Stimulated activated CD8-positive, alpha-beta memory T cell treated with anti-CD3 and anti-CD28 coated beads, Interleukin-7, amount 100 ng/mL, for 48 hours (primary cell): Measurements from ENCODE around the gene BSPRY.
"Not testable (repeated sequence)": the region's sequence is repeated elsewhere in the genome, so short reads cannot be mapped to it uniquely, and the experiment has no call there.

Experiments used
- DNase-seq, 2 donors: peaks; one replicate each; pipeline ENCODE4 v3.0.0-alpha.2; 2020; ENCODE audit warnings: low read depth in 1 of 2; ENCODE audit errors: extremely low read depth in 1 of 2

BSPRY gene

DNA sequence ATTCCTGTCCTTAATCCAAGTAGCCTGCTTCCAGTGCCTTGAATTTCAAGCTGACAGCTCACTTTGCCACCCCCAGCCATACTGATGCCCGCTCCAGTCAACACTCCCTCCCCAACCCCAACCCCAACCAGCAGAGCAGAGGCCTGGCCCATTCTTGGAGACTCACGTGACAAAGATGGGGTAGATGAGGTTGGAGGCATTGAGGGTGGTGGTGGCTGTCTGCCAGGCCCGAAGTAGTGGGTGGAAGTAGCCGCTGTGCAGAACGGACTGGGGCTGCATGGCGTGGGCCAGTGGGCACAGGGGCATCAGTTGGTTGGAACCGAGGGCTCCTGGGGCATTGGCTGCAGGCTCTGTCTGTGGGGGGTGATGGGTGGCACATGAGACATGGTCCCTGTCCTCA is 43.9 kb downstream of the BSPRY start:
- no peak for DNase-seq

DNA sequence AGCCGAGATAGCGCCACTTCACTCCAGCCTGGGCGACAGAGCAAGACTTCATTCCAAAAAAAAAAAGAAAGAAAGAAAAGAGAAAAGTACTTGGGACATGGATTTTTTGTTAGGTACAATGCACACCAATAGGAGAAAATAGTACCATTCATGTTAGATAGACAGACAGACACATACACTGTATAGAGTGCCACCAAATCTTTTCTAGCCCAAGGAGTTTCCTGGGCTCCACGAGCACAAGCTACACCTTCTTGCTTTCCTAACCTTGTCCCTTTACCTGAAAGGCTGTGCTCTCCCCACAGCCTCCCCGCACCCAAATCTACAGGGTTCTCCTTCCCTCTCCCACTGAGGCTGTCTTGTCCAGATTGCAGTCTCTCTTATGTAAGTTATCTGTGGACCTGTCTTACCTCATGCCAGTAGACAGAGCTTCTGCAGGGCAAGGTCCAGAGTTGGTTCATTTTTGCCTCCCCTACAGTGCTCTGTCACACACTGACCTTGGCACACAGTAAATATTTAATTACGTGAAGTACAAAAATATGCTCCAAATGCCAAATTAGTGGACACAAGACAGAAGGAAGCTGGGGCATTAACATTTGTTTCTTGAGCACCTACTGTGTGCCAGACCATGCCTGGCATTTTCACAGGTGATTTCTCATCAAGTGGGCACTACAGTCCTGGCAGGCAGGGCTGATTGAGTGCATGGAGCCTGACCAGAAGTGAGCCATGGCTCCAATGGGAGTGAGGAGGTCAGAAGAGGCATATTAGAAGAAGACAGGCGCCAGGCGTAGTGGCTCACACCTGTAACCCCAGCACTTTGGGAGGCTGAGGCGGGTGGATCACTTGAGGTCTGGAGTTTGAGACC is 45.9 kb downstream of the BSPRY start:
- DNase-seq: no peak

DNA sequence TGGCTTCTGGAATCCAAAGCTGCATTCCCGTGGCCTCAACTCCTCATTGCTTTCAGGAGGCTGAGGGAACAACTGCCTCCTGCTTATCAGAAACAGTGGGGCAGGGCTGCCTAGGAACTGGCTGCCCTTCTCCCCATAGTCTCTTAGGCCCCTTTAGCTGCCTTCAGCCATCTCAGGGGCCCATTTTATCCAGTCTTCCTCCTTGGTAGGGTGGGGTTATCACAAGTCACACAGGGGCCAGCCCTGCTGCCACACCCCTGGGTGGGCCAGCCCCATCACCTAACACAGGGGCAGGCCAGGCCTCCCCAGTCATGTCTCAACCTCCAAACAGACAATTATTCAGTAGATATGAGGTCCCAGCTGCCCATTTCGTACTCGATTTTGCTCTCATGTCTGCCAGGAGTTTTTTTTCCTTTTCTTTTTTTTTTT is 47.9 kb downstream of the BSPRY start:
- DNase-seq: no peak

DNA sequence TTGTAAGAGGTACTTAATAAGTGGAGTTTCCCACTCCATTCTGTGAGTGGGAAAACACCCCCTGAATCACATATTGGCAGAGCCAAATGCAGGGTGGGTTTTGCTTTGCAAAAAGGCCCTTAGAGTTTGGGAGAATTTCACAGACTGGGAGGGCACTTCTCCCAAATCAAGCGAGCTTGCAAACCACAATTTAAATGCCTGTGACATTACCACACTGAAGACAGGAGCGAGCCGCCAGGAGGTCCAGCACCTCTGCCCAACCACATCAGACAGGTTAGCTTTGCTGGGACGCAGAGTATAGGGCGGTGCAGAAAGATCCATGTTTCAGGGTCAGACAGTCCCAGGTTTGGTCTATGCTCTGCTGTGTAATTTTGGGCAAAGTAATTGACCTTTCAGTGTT is 49.5 kb downstream of the BSPRY start:
- no peak for DNase-seq

DNA sequence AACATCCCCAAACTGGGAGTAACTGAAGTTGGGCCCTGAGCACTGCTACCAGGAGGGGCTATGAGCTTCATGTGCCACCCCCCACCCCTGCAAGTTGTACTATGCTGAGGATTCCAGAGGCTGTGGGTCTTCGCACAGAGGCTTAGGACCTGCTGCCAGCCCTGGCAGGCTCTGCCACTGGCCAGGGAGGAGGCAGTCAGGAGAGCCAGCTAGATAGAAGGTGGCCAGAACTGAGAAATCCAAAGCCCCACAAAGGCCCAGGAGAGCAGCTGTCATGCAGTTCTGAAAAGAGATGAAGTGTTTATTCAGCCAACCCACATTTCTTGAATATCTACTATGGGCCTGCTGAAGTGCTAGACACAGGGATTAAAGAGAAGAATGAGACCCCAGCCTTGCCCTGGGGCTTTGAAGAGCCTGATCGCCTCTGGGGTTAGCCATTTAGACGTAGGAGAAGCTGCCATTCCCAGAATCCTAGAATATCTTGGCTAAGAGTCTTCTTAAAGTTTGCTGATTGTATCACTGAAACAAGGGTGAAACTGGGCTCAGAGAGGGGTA is 50.4 kb downstream of the BSPRY start:
- no peak for DNase-seq

DNA sequence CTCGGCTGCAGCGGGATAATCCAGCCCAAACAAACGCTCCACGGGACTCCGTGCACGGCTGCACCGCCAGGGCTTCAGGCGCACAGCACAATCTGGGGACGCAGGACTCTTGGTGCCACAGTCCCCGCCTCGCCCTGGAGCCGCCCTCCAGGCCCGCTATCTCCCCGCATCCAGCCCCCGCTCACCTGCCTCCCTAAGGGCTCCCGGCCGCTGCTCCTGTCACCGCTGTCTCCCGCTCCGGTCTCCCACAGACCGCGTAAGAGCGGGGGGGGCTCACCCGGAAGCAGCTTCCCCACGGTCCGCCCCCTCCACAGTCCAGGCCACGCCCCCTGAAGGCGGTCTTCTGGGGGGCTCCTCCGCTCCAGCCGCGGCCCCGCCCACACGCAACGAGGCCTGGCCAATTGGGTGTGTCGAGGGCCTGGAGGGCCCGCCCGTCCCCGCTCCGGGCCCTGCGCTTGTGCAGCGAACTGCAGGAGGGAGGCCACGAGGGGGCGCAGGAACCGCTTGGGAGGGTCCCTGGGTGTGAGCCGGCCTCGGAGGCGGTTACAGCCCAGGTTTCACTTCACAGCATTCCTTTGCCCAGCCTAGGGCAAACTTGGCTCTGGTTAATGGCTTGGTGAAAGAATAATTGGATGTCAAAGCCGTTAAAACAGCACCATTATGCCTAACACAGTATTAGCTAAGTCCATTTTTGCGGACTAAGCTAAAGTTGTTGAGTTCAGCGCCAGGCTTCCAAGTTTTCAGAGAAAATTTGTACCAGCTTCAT is 51.9 kb downstream of the BSPRY start, which contains the start of gene ALAD:
Gene ALAD, minus strand, starts transcription at position 258 of the 766 bp plus-strand sequence. CDS start 7,725 bp downstream, outside the sequence.
- DNase-seq: peak; percentile 98

DNA sequence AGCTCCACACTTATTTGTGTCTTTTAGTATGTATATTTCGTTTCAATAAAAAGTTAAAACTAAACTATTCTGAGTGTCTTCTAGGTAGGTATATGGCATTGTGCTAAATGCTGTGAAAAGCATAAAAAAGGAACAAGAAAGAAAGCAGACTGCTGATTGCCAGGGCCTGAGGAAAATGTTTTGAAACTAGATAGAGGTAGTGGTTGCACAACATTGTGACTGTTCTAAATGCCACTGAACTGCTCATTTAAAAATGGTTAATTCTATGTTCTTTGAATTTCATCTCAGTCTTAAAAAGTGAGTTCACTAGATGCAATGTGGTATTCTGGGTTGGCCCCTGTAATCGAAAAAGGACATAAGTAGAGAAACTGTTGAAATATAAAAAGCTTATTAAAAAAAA is 54.3 kb downstream of the BSPRY start:
- no peak for DNase-seq

DNA sequence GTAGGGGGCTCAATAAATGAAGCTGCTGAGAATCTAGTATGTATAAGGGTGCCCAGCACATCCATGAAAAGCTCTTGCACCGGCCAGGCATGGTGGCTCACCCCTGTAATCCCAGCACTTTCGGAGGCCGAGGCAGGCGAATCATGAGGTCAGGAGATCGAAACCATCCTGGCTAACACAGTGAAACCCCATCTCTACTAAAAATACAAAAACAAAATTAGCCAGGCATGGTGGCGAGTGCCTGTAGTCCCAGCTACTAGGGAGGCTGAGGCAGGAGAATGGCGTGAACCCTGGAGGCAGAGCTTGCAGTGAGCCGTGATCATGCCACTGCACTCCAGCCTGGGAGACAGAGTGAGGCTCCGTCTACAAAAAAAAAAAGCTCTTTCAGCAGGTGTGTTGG is 57.0 kb downstream of the BSPRY start:
- not testable (repeated sequence) for DNase-seq

DNA sequence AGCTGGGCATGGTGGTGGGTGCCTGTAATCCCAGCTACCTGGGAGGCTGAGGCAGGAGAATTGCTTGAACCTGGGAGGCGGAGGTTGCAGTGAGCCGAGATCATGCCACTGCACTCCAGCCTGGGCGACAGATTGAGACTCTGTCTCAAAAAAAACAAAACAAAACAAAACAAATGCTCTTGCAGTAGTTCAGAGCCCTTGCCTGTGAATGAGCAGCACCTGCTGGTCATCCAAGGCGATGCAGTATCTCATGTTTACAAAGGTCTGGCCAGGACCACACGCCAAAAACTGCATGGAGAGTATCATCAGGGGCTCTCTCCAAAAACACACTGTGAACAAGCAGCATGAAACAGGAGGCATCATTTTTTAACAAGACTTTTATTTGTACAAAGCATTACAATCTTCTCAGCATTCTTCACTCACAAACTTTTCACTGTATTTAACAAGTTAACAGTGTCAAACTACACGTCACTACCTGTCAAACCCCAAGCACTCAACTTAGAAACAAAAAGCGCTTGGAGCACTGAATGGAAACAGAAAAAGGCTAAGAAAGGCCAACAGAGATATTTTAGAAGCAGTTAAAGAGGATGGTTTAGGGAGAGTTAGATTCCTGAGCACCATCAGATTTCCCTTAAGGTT is 57.7 kb downstream of the BSPRY start:
- DNase-seq: peak in 1 of 2 donors; percentile 26

DNA sequence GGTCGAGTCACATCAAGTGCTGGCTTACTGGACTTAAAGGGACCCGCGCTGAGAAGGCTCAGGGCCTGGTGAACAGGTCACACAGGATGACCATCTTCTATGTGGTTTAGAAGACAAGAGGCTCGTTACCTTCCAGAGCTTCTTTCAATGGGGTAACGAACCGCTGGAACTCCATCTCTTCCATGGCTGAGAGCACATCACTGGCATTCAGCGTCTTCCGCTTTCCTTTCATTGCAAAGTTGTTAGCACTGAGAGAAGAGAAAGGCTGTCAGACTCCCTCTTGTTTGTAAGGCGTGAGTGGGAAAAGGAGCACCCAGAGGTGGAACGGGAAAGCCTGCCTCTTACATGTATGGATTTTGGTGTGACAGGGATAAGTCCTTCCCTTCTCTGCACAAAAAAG is 60.1 kb downstream of the BSPRY start:
- DNase-seq: no peak

DNA sequence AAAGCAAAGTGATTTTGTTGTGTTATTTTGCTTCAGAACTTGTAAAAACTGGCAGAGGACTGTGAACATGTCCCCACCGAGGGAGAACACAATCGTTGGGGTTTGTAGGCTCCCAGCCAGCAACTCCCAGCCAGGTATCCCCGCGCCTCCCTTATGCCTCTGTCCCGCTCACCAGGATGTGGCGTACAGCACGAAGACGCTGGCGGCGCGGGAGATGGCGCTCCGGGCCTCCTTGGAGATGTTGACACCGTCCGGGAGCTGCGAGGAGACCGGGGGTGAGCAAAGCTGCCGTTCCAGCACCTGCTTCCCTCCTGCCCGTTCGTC is 60.5 kb downstream of the BSPRY start:
- no peak for DNase-seq

DNA sequence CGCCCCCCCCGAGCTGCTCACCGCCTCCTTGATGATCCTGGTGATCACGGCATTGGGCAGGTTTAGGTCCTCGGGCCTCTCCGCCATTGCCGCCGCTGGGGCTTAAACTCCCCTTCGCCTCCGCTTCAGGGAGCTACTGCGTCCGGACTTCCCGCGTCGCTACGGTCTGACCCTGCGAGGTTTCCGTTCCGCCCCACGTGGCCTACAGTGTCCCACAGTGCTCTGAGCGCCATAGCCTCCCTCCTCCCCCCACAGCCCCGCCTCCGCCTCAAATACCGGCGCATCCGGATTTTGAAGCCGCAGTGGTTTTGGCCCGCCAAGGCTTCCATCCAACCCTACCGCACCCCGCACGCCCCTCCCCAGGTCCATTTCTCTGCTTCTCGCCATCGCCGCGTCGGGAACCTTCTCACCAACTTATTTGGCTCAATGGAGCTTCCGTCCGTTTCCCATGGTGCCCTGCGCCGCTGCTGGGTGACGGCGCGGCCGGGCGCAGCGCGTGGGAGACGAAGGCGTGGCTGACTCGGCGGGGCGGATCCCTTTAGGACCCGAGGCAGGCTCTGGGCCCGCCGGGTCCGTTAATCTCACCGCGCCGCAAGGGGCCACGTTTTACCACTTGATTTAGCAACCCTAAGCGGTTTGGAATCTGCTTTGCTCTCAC is 61.0 kb downstream of the BSPRY start, which contains the start of the genes C9orf43 and POLE3:
Gene C9orf43, plus strand, starts transcription at position 541 of the 658 bp plus-strand sequence. CDS start 2,747 bp downstream, outside the sequence.
Gene POLE3, minus strand, starts transcription at position 469 of the 658 bp plus-strand sequence. Its CDS starts 382 bp downstream, at position 87.
- DNase-seq: peak; percentile 93 to 95

DNA sequence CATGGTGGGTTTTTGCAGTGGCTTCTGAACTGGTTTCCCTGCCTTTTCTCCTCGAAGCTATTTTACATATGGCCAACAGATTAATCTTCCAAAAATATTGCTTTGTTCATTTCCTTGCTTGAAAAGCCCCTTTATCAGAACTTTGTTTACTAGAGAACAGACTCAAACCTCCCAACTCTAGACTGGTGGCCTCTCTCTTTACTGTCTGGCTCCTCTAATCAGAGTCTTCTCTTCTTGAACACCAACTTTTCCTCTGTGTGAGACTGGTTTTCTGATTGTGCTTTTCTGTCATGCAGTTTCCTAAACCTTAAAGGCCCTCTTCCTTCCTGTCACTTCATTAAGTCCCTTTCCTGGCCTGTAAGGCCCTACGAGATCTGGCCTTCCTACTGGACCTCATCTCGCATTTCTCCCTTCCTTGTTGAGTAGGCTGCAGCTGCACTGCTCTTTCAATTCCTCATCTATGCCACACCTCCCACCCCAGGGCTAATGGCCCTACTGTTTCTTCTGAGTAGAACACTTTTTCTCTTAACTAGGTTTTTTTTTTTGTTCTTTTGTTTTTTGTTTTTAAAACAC is 66.9 kb downstream of the BSPRY start:
- DNase-seq: no peak

DNA sequence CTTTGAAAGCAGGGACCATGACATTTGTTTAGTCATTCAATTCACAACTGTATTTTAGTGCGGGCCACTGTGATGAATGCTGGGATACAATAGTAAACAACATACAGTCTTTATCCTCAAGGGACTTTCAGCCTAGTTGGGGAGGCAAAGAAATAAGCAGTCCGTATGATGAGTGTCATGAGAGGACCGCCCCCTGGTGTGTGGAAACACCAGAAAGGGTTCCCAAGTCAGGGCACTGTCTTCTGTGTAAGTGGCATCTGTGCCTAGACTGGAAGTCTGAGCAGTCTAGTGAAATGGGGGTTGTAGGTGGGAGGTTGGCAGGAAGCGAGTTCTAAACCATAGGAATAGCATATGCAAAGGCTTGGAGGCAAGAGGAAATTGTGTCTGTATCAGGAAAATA is 68.0 kb downstream of the BSPRY start:
- DNase-seq: no peak
